GM18873 (cell line): ENCODE results near the gene CIDEA.
"Not testable (repeated sequence)": the region's sequence is repeated elsewhere in the genome, so short reads cannot be mapped to it uniquely, and the experiment has no call there.

Source experiments
- ATAC-seq: cut with Tn5 transposase; IDR thresholded peaks from one replicate; pipeline ENCODE4 v1.9.1; 2021; ENCODE audit warnings: mild to moderate bottlenecking, moderate library complexity, moderate number of reproducible peaks; ENCODE audit not compliant: unreplicated experiment, low FRiP score

CIDEA gene

GRCh38 chr18:12254136-12254819, at the start of gene CIDEA:
TSS of gene CIDEA (plus strand) at chr18:12254361. CDS start at chr18:12254384, 23 bp downstream.
- ATAC-seq = no peak

GRCh38 chr18:12208296-12209153, 45.6 kb upstream of the CIDEA start:
- ATAC-seq = not testable (repeated sequence)

- not testable (repeated sequence) for ATAC-seq
Measured at GRCh38 chr18:12212308-12212707, 41.9 kb upstream of the CIDEA start.

GRCh38 chr18:12214296-12215005, 39.7 kb upstream of the CIDEA start:
- ATAC-seq = not testable (repeated sequence)

GRCh38 chr18:12216471-12216870, 37.7 kb upstream of the CIDEA start:
- not testable (repeated sequence) for ATAC-seq

- ATAC-seq = not testable (repeated sequence)
Measured at GRCh38 chr18:12218603-12219002, 35.6 kb upstream of the CIDEA start.

- not testable (repeated sequence) for ATAC-seq
Measured at GRCh38 chr18:12222041-12222440, 32.1 kb upstream of the CIDEA start.

- not testable (repeated sequence) for ATAC-seq
Measured at GRCh38 chr18:12223326-12223725, 30.8 kb upstream of the CIDEA start.

- not testable (repeated sequence) for ATAC-seq
Measured at GRCh38 chr18:12226807-12227206, 27.4 kb upstream of the CIDEA start.

GRCh38 chr18:12227399-12228186, 26.6 kb upstream of the CIDEA start:
- ATAC-seq = not testable (repeated sequence)

- ATAC-seq = not testable (repeated sequence)
Measured at GRCh38 chr18:12228308-12228707, 25.9 kb upstream of the CIDEA start.

- not testable (repeated sequence) for ATAC-seq
Measured at GRCh38 chr18:12230561-12230960, 23.6 kb upstream of the CIDEA start.

- no peak for ATAC-seq
Measured at GRCh38 chr18:12231040-12231882, 22.9 kb upstream of the CIDEA start.

- ATAC-seq = no peak
Measured at GRCh38 chr18:12231986-12232385, 22.2 kb upstream of the CIDEA start.

GRCh38 chr18:12233378-12233777, 20.8 kb upstream of the CIDEA start:
- ATAC-seq = no peak

- ATAC-seq = no peak
Measured at GRCh38 chr18:12234451-12235190, 19.5 kb upstream of the CIDEA start.

- no peak for ATAC-seq
Measured at GRCh38 chr18:12236141-12236540, 18.0 kb upstream of the CIDEA start.
